A549 (cell line): Measurements from ENCODE around the gene CTNNBIP1. TPM values are rescaled to one million over a fixed set of nuclear protein-coding genes. Genes with fewer than 3 reads are reported as not detected.

Source experiments
- ATAC-seq, 2 experiments: fragments of 200-7000 bp in 1 of 2; fragments of >200 bp in 1 of 2; cut with Nextera tagmentation in 1 of 2; cut with Tn5 transposase in 1 of 2; 3 replicates each; pipeline versions ENCODE4 v1.8.0 to v1.9.1; 2018 to 2020; ENCODE audit warnings: mild to moderate bottlenecking in 1 of 2, moderate library complexity in 1 of 2
- CTCF ChIA-PET: fragments of 300-600 bp; sonication (Branson Sonifier 250); formaldehyde crosslinking; extraction: SDS; loops from one replicate; lab custom pipeline; 2021; ENCODE audit warnings: antibody characterized with exemption, inconsistent platforms; lab: Yijun Ruan, JAX
- POLR2A ChIA-PET: fragments of 350-600 bp; formaldehyde crosslinking; extraction: SDS; loops from one replicate; lab custom pipeline; 2021; ENCODE audit warnings: antibody characterized with exemption, inconsistent platforms; lab: Yijun Ruan, JAX
- DNase-seq, 2 experiments: peaks; one replicate each; pipeline versions ENCODE4 v3.0.0 to v3.0.0-alpha.2; 2011 to 2016; ENCODE audit warnings: low read depth in 1 of 2, low spot score in 1 of 2
- FAIRE-seq: peaks from 2 replicates; lab custom pipeline; 2011; peaks lifted over from hg19 to GRCh38; lab: Jason Lieb, UNC
- H3K27ac ChIP-seq, 2 experiments: fragments of >200 bp; sonication (Bioruptor Twin); formaldehyde crosslinking; 3 replicates each; pipeline ENCODE4 v1.5.1; 2016 to 2017
- H3K4me1 ChIP-seq: fragments of >200 bp; sonication (Bioruptor Twin); formaldehyde crosslinking; 3 replicates; pipeline ENCODE4 v1.6.1; 2016
- H3K4me2 ChIP-seq: fragments of >200 bp; sonication (Bioruptor Twin); formaldehyde crosslinking; 3 replicates; pipeline ENCODE4 v1.6.1; 2016
- H3K4me3 ChIP-seq: fragments of >200 bp; sonication (Bioruptor Twin); formaldehyde crosslinking; 3 replicates; pipeline ENCODE4 v1.5.1; 2016
- H3K9me3 ChIP-seq: fragments of >200 bp; sonication (Bioruptor Twin); formaldehyde crosslinking; 3 replicates; pipeline ENCODE4 v1.6.1; 2016
- CBX2 ChIP-seq: fragments of 200-600 bp; sonication (generic); IDR thresholded peaks from 2 replicates; pipeline ENCODE4 v1.6.1; 2016; ENCODE audit warnings: low read depth, mild to moderate bottlenecking, borderline replicate concordance
- CHD2 ChIP-seq: fragments of 150-350 bp; IDR thresholded peaks from 2 replicates; pipeline ENCODE4 v1.6.1; 2014; ENCODE audit warnings: low read length; ENCODE audit not compliant: partially characterized antibody
- EHF ChIP-seq: fragments of 250-450 bp; sonication (Bioruptor Pico); IDR thresholded peaks from 2 replicates; pipeline ENCODE4 v1.5.0; 2020; ENCODE audit warnings: mild to moderate bottlenecking
- EHMT2 ChIP-seq: fragments of 200-600 bp; sonication (generic); IDR thresholded peaks from 2 replicates; pipeline ENCODE4 v1.6.1; 2016; ENCODE audit warnings: antibody characterized with exemption, low read depth, mild to moderate bottlenecking, moderate library complexity
- EP300 ChIP-seq, 2 experiments: fragments of >200 bp; sonication (Bioruptor Twin); formaldehyde crosslinking; IDR thresholded peaks; 2 replicates in 1 of 2; 3 replicates in 1 of 2; pipeline ENCODE4 v1.6.1; 2016 to 2017
- ESRRA ChIP-seq: fragments of 150-350 bp; IDR thresholded peaks from 2 replicates; pipeline ENCODE4 v1.6.1; 2014; ENCODE audit warnings: mild to moderate bottlenecking, low read length, borderline replicate concordance
- FOSL2 ChIP-seq, 2 experiments: fragments of 450-650 bp in 1 of 2; fragments of >200 bp in 1 of 2; sonication (Bioruptor Twin) in 1 of 2; formaldehyde crosslinking; IDR thresholded peaks; 2 replicates each; pipeline versions ENCODE4 v1.5.0 to v1.6.1; 2016 to 2020; ENCODE audit warnings: mild to moderate bottlenecking in 1 of 2, moderate library complexity in 1 of 2
- FOXS1 ChIP-seq: fragments of 250-450 bp; sonication (Bioruptor Pico); IDR thresholded peaks from 2 replicates; pipeline ENCODE4 v1.5.0; 2020; ENCODE audit warnings: mild to moderate bottlenecking, moderate library complexity
- HDAC2 ChIP-seq: fragments of 200-600 bp; sonication (generic); IDR thresholded peaks from 2 replicates; pipeline ENCODE4 v1.6.1; 2016
- JUNB ChIP-seq: fragments of >200 bp; sonication (Bioruptor Twin); formaldehyde crosslinking; IDR thresholded peaks from 2 replicates; pipeline ENCODE4 v1.6.1; 2016
- MYC ChIP-seq: IDR thresholded peaks from 2 replicates; pipeline ENCODE4 v1.6.1; 2012; ENCODE audit warnings: mild to moderate bottlenecking, inconsistent platforms, low read length, improper control_type of control experiment, borderline replicate concordance
- NFE2L2 ChIP-seq: fragments of 150-350 bp; conservative IDR thresholded peaks from 2 replicates; pipeline ENCODE4 v1.6.1; 2014; ENCODE audit warnings: low read length
- NPAS2 ChIP-seq: fragments of 250-450 bp; sonication (Bioruptor Pico); IDR thresholded peaks from 2 replicates; pipeline ENCODE4 v1.8.0; 2022; ENCODE audit warnings: mild to moderate bottlenecking, moderate library complexity, borderline replicate concordance
- PHF8 ChIP-seq: fragments of 200-600 bp; sonication (generic); IDR thresholded peaks from 2 replicates; pipeline ENCODE4 v1.6.1; 2016; ENCODE audit warnings: low read depth, mild to moderate bottlenecking, antibody characterized with exemption, moderate library complexity, borderline replicate concordance
- POLR2A ChIP-seq: IDR thresholded peaks from 2 replicates; pipeline ENCODE4 v1.6.1; 2012; ENCODE audit warnings: mild to moderate bottlenecking, low read length
- RAD21 ChIP-seq, 2 experiments: fragments of >200 bp in 1 of 2; sonication (Bioruptor Twin) in 1 of 2; formaldehyde crosslinking in 1 of 2; IDR thresholded peaks in 1 of 2; conservative IDR thresholded peaks in 1 of 2; 2 replicates in 1 of 2; 3 replicates in 1 of 2; pipeline ENCODE4 v1.6.1; 2012 to 2018; ENCODE audit warnings: inconsistent platforms in 1 of 2
- RCOR1 ChIP-seq: fragments of 150-350 bp; IDR thresholded peaks from 2 replicates; pipeline ENCODE4 v1.6.1; 2014; ENCODE audit warnings: antibody characterized with exemption, low read length, low read depth
- TFCP2L1 ChIP-seq: fragments of 250-450 bp; sonication (Bioruptor Pico); IDR thresholded peaks from 2 replicates; pipeline ENCODE4 v1.5.0; 2021; ENCODE audit warnings: mild to moderate bottlenecking
- ZC3H11A ChIP-seq: fragments of 450-650 bp; IDR thresholded peaks from 2 replicates; pipeline ENCODE4 v1.6.1; 2014; ENCODE audit warnings: antibody characterized with exemption, mild to moderate bottlenecking
- ZNF302 ChIP-seq: fragments of 250-450 bp; sonication (Bioruptor Pico); IDR thresholded peaks from 2 replicates; pipeline ENCODE4 v1.9.0; 2021; ENCODE audit warnings: inconsistent platforms, mild to moderate bottlenecking, moderate library complexity
- ZSCAN20 ChIP-seq: fragments of 250-450 bp; sonication (Bioruptor Pico); IDR thresholded peaks from 2 replicates; pipeline ENCODE4 v1.8.0; 2022; ENCODE audit warnings: mild to moderate bottlenecking, moderate library complexity
- WGBS: methylation state at CpG from one replicate; pipeline ENCODE4 v1.1.6; 2017; ENCODE audit errors: missing lambda C conversion rate; 5-methylcytosine and 5-hydroxymethylcytosine counted together
- polyA plus RNA-seq, 4 experiments: library from polyadenylated mRNA; depleted of rRNA in 3 of 4; stranded (reverse); fragments of >200 nt; fragmentation: RNase III in 1 of 4; extraction: RNeasy Plus Mini Kit Qiagen cat#74134 plus additional on column Dnase treatment in 1 of 4; gene quantifications; 2 replicates in 3 of 4; 3 replicates in 1 of 4; pipeline ENCODE4 v1.2.3, GENCODE V29; 2011 to 2017
- TF ChIP-seq, protein P1 (sequence below): fragments of >200 bp; sonication (Bioruptor Twin); formaldehyde crosslinking; IDR thresholded peaks from 3 replicates; pipeline ENCODE4 v1.6.1; 2016
- TF ChIP-seq, protein P2 (sequence below): fragments of 250-450 bp; sonication (Bioruptor Pico); IDR thresholded peaks from 2 replicates; pipeline ENCODE4 v1.5.0; 2021; ENCODE audit warnings: mild to moderate bottlenecking, moderate library complexity, borderline replicate concordance
- TF ChIP-seq, protein P3 (sequence below): IDR thresholded peaks from 2 replicates; pipeline ENCODE4 v1.6.1; 2012; ENCODE audit warnings: low read depth, borderline replicate concordance

CTNNBIP1 gene
- polyA plus RNA-seq, 2 of the 4 experiments (the other 2 are of a cell fraction), result 5.6 to 10.4 TPM

DNA sequence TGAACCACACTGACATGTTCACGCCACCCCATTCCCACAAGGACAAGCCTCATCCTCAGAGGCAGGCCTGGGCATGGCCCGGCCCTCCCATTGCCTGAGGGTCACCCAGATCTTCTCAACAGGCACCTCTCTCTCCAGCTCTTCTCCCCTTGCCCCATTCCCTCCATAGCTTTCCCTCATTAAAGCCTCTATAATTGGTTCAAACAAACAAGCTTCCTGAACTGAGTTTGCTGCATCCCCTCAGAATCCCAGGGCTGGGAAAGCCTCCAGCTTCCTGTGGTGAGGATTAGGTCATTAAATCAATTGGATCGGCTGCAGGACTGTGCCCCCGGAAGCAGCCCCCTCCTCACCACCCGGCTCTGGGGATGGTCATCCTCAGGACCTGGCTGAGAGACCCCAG lies 18.9 kb downstream of the CTNNBIP1 start:
- FAIRE-seq (no peak), ATAC-seq (no peak)
- Histone ChIP-seq H3K9me3 (no peaks in the 10 kb centered on the region), H3K27ac (peak overlapping the region in 1 of 2 experiments; percentile 34; a peak in 3 of 6 replicates), H3K4me1 (peaks cover 19% of the 10 kb centered on the region)
- TF ChIP-seq ZC3H11A (no peak), HDAC2 (no peak), CBX2 (no peak)
- TF ChIP-seq, protein P1, sequence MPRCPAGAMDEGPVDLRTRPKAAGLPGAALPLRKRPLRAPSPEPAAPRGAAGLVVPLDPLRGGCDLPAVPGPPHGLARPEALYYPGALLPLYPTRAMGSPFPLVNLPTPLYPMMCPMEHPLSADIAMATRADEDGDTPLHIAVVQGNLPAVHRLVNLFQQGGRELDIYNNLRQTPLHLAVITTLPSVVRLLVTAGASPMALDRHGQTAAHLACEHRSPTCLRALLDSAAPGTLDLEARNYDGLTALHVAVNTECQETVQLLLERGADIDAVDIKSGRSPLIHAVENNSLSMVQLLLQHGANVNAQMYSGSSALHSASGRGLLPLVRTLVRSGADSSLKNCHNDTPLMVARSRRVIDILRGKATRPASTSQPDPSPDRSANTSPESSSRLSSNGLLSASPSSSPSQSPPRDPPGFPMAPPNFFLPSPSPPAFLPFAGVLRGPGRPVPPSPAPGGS, result no peak
- TF ChIP-seq, all 56 proteins: peak for 0
- no peak for DNase-seq
- ChIA-PET CTCF (interaction anchor here (2.3 kb wide), 1 partner anchor 17 kb away, joined by 9 read pairs; no protein-coding TSS in a partner anchor), POLR2A (no interaction called here)
- Histone ChIP-seq H3K4me3 (no peak overlapping the region), H3K4me2 (peak overlapping the region; percentile 44; the same call in 1 of the 3 replicates)
- WGBS, result 83% methylated on average over 4 of the region's 5 CpGs

DNA sequence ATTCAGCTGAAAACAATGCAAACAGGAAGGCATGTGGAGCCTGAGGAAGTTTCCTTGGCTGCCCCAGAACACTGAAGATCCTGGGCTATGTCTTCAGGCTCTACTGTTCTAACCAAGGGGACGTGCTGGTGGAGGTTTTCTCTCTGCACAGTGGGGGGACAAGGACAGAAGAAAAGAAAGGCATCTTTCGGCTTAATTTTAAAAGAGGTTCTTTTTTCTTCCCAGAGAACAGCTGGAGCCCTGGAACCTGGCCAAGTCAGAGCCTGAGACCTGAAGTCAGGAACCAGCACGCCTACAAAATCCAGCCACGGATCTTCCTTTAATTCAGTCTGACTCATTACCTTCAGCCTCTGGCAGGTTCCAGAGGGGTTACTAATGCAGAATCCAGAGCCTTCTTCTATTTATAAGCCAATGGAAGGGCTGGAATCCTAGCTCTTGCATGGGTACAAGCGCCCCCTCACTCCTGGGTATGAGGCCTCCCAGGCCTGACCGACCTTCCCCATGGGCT lies 19.8 kb downstream of the CTNNBIP1 start:
- H3K9me3 ChIP-seq, result no peaks in the 10 kb centered on the region
- peak; percentile 66 to 76 for ATAC-seq
- peak; percentile 21 to 38 for DNase-seq
- H3K27ac ChIP-seq, result peak overlapping the region in 1 of 2 experiments; percentile 34; a peak in 3 of 6 replicates
- peak overlapping the region; percentile 44 for H3K4me2 ChIP-seq
- FAIRE-seq, result no peak
- WGBS, result 38% methylated on average over 6 of the region's 6 CpGs
- no peak for TF ChIP-seq RCOR1
- no peak for TF ChIP-seq ESRRA
- TF ChIP-seq, all 56 proteins: peak for 0
- Histone ChIP-seq H3K4me1 (peaks cover 19% of the 10 kb centered on the region), H3K4me3 (no peak overlapping the region)
- POLR2A ChIA-PET, result no interaction called here
- CTCF ChIA-PET, result interaction anchor here (0.9 to 2.3 kb wide), 4 partner anchors 12 to 223 kb away, joined by 3 to 9 read pairs (median 3); partner anchors contain the start of genes LZIC and NMNAT1

DNA sequence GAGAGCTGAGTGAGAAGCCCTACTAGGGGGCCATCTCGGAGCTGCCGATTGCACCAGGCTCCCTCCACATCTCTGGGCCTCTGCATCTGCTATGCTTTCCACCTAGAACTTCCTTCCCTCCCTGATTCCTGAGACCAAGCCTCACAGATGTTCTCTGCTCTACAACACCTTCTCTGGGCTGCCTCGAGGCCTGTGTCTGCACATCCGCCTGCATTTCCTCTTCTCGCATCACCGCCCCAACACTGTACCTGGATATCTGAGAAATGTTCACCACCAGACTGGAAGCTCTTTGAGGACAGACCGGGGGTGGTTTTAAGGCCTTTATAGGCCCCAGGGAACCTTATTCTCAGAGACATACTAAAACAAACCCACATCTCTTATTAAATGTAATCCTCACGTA lies 20.7 kb downstream of the CTNNBIP1 start:
- ATAC-seq (no peak), DNase-seq (no peak), FAIRE-seq (no peak)
- ChIA-PET CTCF (interaction anchor here (1.0 to 3.6 kb wide), 6 partner anchors 11 to 222 kb away, joined by 3 to 21 read pairs (median 3); no protein-coding TSS in a partner anchor), POLR2A (no interaction called here)
- Histone ChIP-seq H3K4me1 (peaks cover 19% of the 10 kb centered on the region), H3K9me3 (no peaks in the 10 kb centered on the region), H3K4me2 (no peak overlapping the region), H3K4me3 (no peak overlapping the region), H3K27ac (peak overlapping the region in 1 of 2 experiments; percentile 34; a peak in 2 of 6 replicates)
- no peak for TF ChIP-seq TFCP2L1 (CRISPR knock-in tag)
- no peak for TF ChIP-seq FOSL2 (IDR thresholded peaks at IDR 0.05)
- no peak for TF ChIP-seq FOSL2 (CRISPR knock-in tag; IDR thresholded peaks at IDR 0.05)
- TF ChIP-seq ZNF302 (CRISPR knock-in tag), result no peak
- TF ChIP-seq MYC, result no peak
- TF ChIP-seq FOXS1 (CRISPR knock-in tag), result no peak
- no peak for TF ChIP-seq EP300 (IDR thresholded peaks at IDR 0.05)
- no peak for TF ChIP-seq HDAC2
- no peak for TF ChIP-seq EHF (CRISPR knock-in tag)
- no peak for TF ChIP-seq CHD2
- TF ChIP-seq POLR2A, result no peak
- TF ChIP-seq, protein P2, sequence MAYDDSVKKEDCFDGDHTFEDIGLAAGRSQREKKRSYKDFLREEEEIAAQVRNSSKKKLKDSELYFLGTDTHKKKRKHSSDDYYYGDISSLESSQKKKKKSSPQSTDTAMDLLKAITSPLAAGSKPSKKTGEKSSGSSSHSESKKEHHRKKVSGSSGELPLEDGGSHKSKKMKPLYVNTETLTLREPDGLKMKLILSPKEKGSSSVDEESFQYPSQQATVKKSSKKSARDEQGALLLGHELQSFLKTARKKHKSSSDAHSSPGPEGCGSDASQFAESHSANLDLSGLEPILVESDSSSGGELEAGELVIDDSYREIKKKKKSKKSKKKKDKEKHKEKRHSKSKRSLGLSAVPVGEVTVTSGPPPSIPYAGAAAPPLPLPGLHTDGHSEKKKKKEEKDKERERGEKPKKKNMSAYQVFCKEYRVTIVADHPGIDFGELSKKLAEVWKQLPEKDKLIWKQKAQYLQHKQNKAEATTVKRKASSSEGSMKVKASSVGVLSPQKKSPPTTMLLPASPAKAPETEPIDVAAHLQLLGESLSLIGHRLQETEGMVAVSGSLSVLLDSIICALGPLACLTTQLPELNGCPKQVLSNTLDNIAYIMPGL (CRISPR knock-in tag), result no peak
- no peak for TF ChIP-seq NFE2L2
- no peak for TF ChIP-seq NPAS2 (CRISPR knock-in tag)
- no peak for TF ChIP-seq RAD21 (conservative IDR thresholded peaks at IDR 0.05 in 1 of 2, IDR thresholded peaks at IDR 0.05 in 1 of 2)
- TF ChIP-seq ZSCAN20, result no peak
- TF ChIP-seq PHF8, result no peak
- no peak for TF ChIP-seq EHMT2
- TF ChIP-seq, protein P3, sequence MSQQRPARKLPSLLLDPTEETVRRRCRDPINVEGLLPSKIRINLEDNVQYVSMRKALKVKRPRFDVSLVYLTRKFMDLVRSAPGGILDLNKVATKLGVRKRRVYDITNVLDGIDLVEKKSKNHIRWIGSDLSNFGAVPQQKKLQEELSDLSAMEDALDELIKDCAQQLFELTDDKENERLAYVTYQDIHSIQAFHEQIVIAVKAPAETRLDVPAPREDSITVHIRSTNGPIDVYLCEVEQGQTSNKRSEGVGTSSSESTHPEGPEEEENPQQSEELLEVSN, result no peak
- no peak for TF ChIP-seq JUNB
- WGBS, result 94% methylated on average over 8 of the region's 8 CpGs
